Activated effector memory CD4-positive, alpha-beta T cell treated with anti-CD3 and anti-CD28 coated beads, Interleukin-2, amount 50 U/mL, for 16 hours (primary cell): ENCODE measurements around the gene FAM216B.
"Not testable (repeated sequence)": the region's sequence is repeated elsewhere in the genome, so short reads cannot be mapped to it uniquely, and the experiment has no call there.

Experiments
- DNase-seq: peaks from one replicate; pipeline ENCODE4 v3.0.0-alpha.2; 2020

FAM216B gene

GRCh38 chr13:42786715-42787114 is 5.3 kb downstream of the FAM216B start:
- no peak for DNase-seq

- DNase-seq, result no peak
Measured at GRCh38 chr13:42788601-42789000, 7.2 kb downstream of the FAM216B start.

- no peak for DNase-seq
Measured at GRCh38 chr13:42792154-42792553, 10.8 kb downstream of the FAM216B start.

- DNase-seq, result no peak
Measured at GRCh38 chr13:42794577-42795275, 13.3 kb downstream of the FAM216B start.

- no peak for DNase-seq
Measured at GRCh38 chr13:42795666-42796065, 14.3 kb downstream of the FAM216B start.

GRCh38 chr13:42796747-42797356 is 15.5 kb downstream of the FAM216B start:
- no peak for DNase-seq

GRCh38 chr13:42798118-42798517 is 16.7 kb downstream of the FAM216B start:
- no peak for DNase-seq

- no peak for DNase-seq
Measured at GRCh38 chr13:42800109-42800643, 18.8 kb downstream of the FAM216B start.

- no peak for DNase-seq
Measured at GRCh38 chr13:42803563-42804204, 22.3 kb downstream of the FAM216B start.

GRCh38 chr13:42804244-42804874 is 23.0 kb downstream of the FAM216B start:
- no peak for DNase-seq

- DNase-seq, result no peak
Measured at GRCh38 chr13:42807241-42807640, 25.9 kb downstream of the FAM216B start.

GRCh38 chr13:42807866-42808265 is 26.5 kb downstream of the FAM216B start:
- DNase-seq, result no peak

GRCh38 chr13:42808341-42808940 is 27.1 kb downstream of the FAM216B start:
- no peak for DNase-seq

GRCh38 chr13:42812316-42812715 is 30.9 kb downstream of the FAM216B start:
- DNase-seq, result no peak

- DNase-seq, result no peak
Measured at GRCh38 chr13:42814868-42815267, 33.5 kb downstream of the FAM216B start.

GRCh38 chr13:42815681-42816080 is 34.3 kb downstream of the FAM216B start:
- DNase-seq, result no peak

- DNase-seq, result no peak
Measured at GRCh38 chr13:42816538-42816937, 35.2 kb downstream of the FAM216B start.

GRCh38 chr13:42819687-42820086 is 38.3 kb downstream of the FAM216B start:
- DNase-seq, result not testable (repeated sequence)

- no peak for DNase-seq
Measured at GRCh38 chr13:42820451-42820850, 39.1 kb downstream of the FAM216B start.

GRCh38 chr13:42821437-42821836 is 40.1 kb downstream of the FAM216B start:
- no peak for DNase-seq

GRCh38 chr13:42832341-42833096 is 51.1 kb downstream of the FAM216B start:
- DNase-seq, result no peak

GRCh38 chr13:42834946-42835345 is 53.6 kb downstream of the FAM216B start:
- DNase-seq, result no peak
